Fibroblast of villous mesenchyme (primary cell): ENCODE data around the gene HIVEP3. TPM values are rescaled to one million over a fixed set of nuclear protein-coding genes. Genes with fewer than 3 reads are reported as not detected.

ENCODE experiments used
- DNase-seq: peaks from one replicate; pipeline ENCODE4 v3.0.0-alpha.2; 2010; ENCODE audit warnings: low read depth
- H3K4me3 ChIP-seq: 2 replicates; pipeline ENCODE4 v1.5.1; 2011; ENCODE audit warnings: low read depth, mild to moderate bottlenecking, low read length
- total RNA-seq: library from RNA; depleted of rRNA; stranded (reverse); fragments of >200 nt; gene quantifications from 2 replicates; pipeline ENCODE4 v1.2.3, GENCODE V29; 2012
- TF ChIP-seq, protein P1 (sequence below): IDR thresholded peaks from 2 replicates; pipeline ENCODE4 v1.5.1; 2012; ENCODE audit warnings: low read depth, mild to moderate bottlenecking, low read length; ENCODE audit not compliant: insufficient read depth

Gene HIVEP3
- total RNA-seq, 1 donor: 0.86 TPM

DNA sequence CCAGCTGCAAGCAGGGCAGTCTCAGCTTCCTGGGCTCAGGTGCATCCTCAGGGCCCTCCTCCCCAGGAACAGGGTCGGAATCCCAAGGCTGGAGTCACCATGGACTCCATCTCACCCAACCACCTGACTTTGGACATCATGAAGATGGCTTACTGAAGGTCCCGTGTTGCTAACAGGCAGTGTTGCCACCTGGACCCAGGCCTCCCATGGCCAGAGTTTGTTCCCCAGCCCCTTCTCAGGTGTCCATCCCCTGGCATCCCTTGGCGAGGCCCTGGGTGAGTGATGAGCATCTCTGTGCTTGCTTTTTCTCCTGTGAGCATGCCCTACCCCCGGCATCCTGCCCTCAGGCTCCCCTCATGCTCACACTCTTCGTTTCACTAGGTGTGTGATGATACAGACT, 332.5 kb downstream of the HIVEP3 start:
- TF ChIP-seq, protein P1, sequence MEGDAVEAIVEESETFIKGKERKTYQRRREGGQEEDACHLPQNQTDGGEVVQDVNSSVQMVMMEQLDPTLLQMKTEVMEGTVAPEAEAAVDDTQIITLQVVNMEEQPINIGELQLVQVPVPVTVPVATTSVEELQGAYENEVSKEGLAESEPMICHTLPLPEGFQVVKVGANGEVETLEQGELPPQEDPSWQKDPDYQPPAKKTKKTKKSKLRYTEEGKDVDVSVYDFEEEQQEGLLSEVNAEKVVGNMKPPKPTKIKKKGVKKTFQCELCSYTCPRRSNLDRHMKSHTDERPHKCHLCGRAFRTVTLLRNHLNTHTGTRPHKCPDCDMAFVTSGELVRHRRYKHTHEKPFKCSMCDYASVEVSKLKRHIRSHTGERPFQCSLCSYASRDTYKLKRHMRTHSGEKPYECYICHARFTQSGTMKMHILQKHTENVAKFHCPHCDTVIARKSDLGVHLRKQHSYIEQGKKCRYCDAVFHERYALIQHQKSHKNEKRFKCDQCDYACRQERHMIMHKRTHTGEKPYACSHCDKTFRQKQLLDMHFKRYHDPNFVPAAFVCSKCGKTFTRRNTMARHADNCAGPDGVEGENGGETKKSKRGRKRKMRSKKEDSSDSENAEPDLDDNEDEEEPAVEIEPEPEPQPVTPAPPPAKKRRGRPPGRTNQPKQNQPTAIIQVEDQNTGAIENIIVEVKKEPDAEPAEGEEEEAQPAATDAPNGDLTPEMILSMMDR: no peak
- no peak overlapping the region for H3K4me3 ChIP-seq
- DNase-seq: no peak

DNA sequence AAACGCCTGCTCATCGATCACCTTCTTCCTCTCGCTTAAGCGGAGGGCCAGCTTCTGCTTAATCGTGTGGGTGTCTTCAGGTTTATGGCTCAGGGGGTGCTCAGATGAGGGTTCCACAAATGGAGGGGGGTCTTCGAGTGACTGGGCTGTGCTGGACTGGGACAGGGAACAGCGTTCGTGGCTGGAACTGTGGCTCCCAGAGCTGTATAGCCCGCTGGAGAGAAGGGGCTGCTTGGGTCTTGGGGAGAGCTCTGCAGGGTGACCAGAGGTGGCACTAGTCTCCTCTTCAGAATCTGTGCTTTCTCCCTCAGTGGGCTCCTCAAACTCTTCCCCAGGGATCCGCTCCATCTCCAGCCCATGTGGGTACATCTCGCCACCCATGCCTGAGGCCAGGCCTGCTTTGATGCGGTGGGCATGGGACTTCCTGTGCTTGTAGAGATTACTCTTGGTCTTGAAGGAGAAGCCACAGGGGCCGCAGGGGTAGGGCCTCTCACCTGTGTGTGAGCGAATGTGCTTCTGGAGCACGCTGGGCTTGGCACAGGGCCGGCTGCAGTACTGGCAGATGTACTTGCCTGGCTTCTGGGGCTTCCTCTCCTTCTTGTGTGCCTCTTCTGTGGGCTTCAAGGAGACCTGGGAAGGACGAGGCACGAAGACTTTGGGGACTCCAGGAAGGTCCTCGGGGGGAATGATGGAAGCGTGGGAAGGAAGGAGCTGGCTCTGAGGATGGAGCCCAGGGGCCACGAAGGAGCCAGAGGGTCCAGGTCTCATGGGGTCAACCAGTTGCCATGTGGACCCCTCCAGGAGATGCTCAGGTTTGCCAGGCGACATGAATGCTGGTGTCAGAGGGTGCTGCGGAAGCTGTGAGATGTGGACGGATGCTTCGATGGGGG, 334.8 kb downstream of the HIVEP3 start:
- no peak for DNase-seq
- TF ChIP-seq, protein P1: no peak
- H3K4me3 ChIP-seq: no peak overlapping the region

DNA sequence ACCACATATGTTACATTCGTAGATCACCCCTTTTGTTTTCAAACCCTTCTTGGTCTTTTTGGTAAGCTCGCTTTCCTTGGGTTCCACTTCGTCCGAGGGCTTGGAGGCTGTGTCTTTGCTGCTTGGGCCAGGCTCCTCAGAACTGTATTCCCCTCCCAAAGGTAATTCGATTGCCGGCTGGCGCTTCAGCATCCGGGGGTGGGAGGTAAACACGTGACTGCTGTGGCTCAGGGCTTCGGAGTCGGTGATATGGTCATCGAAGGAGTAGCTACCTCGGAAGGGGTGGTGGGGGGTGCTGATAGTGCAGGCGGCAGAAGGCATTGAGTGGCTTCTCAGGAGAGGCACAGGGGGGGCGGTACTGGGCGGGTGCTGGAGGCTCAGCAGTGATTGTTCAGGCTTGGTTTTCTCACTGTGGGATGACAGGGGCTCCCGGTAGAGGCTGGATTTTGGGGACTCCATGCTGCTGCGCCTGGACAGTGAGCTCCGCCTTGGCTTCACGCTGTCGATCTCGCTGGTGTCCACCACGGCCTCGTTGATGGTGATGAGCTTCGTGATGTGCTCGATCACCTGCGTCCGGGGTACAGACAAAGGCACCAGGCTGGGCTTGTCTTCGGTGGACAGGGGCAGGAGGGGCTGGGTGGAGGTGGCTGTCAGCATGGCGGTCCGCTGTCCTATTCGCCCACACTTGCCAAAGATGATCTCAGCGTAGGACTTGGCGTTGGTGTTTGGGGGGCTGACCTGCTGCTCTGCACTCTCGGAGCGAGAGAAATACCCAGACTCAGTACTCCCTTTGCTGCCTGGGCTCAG, 335.7 kb downstream of the HIVEP3 start:
- no peak for DNase-seq
- H3K4me3 ChIP-seq: no peak overlapping the region
- TF ChIP-seq, protein P1: no peak

DNA sequence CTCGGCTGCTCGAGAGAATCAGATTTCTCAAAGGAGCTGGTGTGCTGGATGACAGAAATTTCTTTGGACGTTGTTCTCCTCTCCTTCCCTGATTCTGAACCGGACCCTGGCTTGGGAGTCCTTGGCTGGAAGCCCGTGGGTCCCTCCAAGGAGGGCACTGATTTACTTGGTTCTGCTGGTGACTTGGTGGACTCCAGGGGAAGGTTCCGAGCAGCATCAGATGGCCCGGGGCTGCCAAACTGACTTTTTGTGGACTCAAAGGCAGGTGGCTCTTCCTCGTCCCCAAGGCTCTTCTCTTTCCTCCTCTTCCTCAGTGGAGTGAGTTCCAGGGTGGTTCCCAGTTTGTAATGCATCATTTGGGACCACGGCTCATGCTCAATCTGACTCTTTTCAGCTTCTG, 336.4 kb downstream of the HIVEP3 start:
- DNase-seq: no peak
- TF ChIP-seq, protein P1: no peak
- no peak overlapping the region for H3K4me3 ChIP-seq

DNA sequence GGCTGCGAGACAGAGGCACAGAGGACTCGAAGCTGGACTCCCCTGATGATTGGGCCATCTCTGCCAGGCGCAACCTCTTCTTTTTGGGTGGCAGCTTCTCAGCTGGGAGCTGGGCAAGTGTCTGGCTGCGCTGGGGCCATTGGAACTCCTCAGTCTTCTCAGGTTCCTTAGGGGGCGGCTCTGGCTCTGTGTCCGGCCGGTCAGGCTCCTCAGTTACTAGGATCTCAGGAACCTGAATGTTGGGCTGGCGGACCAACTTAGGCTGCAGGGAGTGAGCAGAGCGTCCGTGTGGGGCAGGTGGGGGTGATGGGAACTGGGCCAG, 336.8 kb downstream of the HIVEP3 start:
- DNase-seq: no peak
- TF ChIP-seq, protein P1: no peak
- H3K4me3 ChIP-seq: no peak overlapping the region

DNA sequence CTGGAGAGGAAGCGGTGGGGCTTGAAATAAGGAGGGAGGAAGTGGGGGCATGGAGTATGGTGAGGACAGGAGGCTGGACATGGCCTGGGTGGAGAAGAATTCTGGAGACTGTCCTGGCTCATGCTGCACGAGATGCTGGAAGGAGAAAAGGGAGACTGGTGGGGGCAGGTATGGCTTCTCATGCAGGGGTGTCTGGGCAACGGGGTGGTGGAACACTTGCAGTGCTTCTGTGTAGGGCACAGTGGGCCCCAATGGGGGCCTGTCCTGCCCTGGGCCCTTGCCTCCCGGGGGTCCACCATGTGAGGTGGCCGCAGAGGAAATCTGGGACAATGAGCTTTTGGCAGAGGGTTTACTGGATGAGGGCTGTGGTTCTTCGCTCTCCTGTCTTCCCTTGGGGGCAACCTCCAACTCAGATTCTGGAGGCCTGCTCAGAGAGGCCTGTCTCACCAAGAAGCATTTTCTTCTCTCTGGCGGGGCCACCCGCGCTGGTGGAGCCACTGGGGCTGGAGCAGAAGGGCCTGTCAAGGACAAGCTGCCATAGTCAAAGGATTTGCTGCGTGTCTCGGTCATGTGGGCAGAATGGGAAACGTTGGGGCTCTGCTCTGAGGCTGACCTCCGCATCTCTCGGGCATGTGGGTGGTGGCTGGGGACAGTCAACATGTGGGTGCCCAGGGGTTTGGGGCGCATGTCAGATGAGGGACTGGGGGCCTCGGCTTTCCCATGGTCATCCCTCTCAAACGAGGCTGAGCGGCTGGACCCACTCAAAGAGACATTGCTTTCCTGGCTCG, 337.3 kb downstream of the HIVEP3 start:
- no peak overlapping the region for H3K4me3 ChIP-seq
- TF ChIP-seq, protein P1: no peak
- DNase-seq: no peak
